Epithelial cell of proximal tubule (primary cell): Measurements from ENCODE around the gene PLA2G1B. TPM values are rescaled to one million over a fixed set of nuclear protein-coding genes. Genes with fewer than 3 reads are reported as not detected.

Experiments used
- DNase-seq: peaks from one replicate; pipeline ENCODE4 v3.0.0-alpha.2; 2011; ENCODE audit warnings: low read depth
- H3K4me3 ChIP-seq: 2 replicates; pipeline ENCODE4 v1.5.1; 2011; ENCODE audit warnings: low read depth, mild to moderate bottlenecking, low read length
- total RNA-seq: library from RNA; depleted of rRNA; stranded (reverse); fragments of >200 nt; gene quantifications from 2 replicates; pipeline ENCODE4 v1.2.3, GENCODE V29; 2015
- TF ChIP-seq, protein P1 (sequence below): conservative IDR thresholded peaks from 2 replicates; pipeline ENCODE4 v1.5.1; 2012; ENCODE audit warnings: low read depth, mild to moderate bottlenecking, low read length

The PLA2G1B gene
- total RNA-seq, 1 donor from 2014 or later: not detected

- H3K4me3 ChIP-seq: no peak overlapping the region
- no peak for DNase-seq
- TF ChIP-seq, protein P1, sequence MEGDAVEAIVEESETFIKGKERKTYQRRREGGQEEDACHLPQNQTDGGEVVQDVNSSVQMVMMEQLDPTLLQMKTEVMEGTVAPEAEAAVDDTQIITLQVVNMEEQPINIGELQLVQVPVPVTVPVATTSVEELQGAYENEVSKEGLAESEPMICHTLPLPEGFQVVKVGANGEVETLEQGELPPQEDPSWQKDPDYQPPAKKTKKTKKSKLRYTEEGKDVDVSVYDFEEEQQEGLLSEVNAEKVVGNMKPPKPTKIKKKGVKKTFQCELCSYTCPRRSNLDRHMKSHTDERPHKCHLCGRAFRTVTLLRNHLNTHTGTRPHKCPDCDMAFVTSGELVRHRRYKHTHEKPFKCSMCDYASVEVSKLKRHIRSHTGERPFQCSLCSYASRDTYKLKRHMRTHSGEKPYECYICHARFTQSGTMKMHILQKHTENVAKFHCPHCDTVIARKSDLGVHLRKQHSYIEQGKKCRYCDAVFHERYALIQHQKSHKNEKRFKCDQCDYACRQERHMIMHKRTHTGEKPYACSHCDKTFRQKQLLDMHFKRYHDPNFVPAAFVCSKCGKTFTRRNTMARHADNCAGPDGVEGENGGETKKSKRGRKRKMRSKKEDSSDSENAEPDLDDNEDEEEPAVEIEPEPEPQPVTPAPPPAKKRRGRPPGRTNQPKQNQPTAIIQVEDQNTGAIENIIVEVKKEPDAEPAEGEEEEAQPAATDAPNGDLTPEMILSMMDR: no peak
These were observed 40.1 kb downstream of the PLA2G1B start for GRCh38 chr12:120287491-120287890.

DNA sequence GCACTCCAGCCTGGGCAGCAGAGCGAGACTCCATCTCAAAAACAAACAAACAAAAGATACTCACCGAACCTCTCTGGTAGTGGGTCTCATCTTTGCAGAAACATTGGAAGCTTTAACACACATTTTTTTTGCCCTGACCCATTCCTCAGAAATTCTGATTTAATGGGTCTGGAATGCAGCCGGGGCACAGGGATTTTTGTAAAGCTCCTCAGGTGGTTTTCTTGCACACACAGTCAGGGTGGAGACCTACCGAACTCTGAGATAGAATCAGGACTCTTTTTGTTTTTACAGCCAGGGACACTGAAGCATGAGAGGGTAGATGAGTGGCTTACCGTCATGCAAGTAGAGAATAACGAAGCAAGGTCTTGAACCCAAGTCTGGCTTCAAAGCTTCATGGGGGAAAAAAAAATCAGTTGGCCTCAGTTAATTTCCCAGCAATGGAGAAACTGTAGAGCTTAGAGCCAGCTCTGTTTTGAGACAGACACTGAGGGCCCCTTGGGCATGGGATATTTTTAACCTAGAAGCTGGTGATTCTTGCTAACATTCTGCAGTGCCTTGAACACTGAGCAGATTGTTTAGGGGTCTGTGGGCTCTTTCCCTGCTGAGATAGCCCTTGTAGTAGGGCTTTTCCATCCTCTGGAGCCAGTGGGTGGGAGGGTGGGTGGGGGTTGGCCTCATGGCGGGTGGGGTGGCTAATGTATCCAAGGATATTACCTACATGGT, 40.6 kb downstream of the PLA2G1B start:
- TF ChIP-seq, protein P1: no peak
- no peak overlapping the region for H3K4me3 ChIP-seq
- DNase-seq: no peak

GRCh38 chr12:120284381-120284780, 43.2 kb downstream of the PLA2G1B start:
- no peak overlapping the region for H3K4me3 ChIP-seq
- TF ChIP-seq, protein P1: no peak
- no peak for DNase-seq

DNA sequence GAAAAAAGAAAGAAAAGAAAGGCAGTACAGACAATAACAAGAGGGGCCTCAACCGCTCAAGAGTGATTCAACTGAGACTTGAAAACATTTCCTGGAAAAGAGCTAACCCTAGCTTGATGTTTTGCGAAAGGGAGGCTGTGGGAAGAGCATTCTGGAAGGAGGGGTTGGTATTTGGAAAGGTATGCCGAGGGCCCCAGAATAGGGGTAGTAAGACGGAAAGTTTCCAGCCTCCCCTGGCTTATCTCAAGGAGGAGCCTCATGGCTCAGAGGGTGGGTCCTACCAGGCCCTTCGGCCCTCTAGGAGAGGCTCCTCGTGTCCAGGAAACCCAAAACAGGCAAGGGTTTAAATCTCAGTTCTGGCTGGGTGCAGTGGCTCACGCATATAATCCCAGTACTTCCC, 44.3 kb downstream of the PLA2G1B start:
- no peak overlapping the region for H3K4me3 ChIP-seq
- TF ChIP-seq, protein P1: no peak
- DNase-seq: no peak

DNA sequence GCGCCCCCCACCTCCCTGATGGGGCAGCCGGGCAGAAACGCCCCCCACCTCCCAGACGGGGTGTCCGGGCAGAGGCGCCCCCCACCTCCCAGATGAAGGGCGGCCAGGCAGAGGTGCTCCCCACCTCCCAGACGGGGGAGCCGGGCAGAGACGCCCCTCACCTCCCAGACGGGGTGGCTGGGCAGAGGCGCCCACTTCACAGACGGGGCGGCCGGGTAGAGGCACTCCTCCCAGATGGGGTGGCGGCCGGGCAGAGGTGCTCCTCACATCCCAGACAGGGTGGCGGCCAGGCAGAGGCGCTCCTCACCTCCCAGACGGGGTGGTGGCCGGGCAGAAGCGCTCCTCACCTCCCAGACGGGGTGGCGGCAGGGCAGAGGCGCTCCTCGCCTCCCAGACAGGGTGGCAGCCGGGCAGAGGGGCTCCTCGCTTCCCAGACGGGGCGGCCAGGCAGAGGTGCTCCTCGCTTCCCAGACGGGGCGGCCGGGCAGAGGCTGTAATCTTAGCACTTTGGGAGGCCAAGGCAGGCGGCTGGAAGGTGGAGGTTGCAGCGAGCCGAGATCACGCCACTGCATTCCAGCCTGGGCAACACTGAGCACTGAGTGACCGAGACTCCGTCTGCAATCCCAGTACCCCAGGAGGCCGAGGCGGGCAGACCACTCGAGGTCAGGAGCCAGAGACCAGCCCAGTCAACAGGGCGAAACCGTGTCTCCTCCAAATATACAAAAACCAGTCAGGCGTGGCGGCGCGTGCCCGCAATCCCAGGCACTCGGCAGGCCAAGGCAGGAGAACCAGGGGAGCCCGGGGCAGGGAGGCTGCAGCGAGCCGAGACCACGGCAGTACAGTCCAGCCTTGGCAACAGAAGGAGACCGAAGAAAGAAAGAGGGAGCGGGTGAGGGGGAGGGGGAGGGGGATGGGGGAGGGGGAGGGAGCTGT, 49.2 kb downstream of the PLA2G1B start:
- no peak overlapping the region for H3K4me3 ChIP-seq
- TF ChIP-seq, protein P1: no peak
- no peak for DNase-seq

- TF ChIP-seq, protein P1: no peak
- no peak overlapping the region for H3K4me3 ChIP-seq
- no peak for DNase-seq
These were observed 50.8 kb downstream of the PLA2G1B start for GRCh38 chr12:120276734-120277133.

Other genes with a start within 250 kb of the PLA2G1B start
- gene RAB35, start 211.0 kb downstream of the PLA2G1B start, total RNA-seq: 18.6 and 43.6 TPM in 2 replicates
- 73.9 and 79.2 TPM in 2 replicates for gene GCN1, start 133.1 kb downstream of the PLA2G1B start, total RNA-seq
- gene RPLP0, start 126.7 kb downstream of the PLA2G1B start, total RNA-seq: 3,816 and 4,725 TPM in 2 replicates
- gene PXN, start 62.0 kb downstream of the PLA2G1B start, total RNA-seq: 84.5 and 100 TPM in 2 replicates
- gene RNU4-2, start 35.9 kb downstream of the PLA2G1B start, total RNA-seq: under 0.01 TPM in 2 replicates
- gene RNU4-1, start 34.5 kb downstream of the PLA2G1B start, total RNA-seq: under 0.01 TPM in 2 replicates
- 0.35 and 1.2 TPM in 2 replicates for gene SIRT4, start 25.5 kb downstream of the PLA2G1B start, total RNA-seq
- gene MSI1, start 41.4 kb upstream of the PLA2G1B start, total RNA-seq: 5.4 and 25.8 TPM in 2 replicates
- 572 and 889 TPM in 2 replicates for gene COX6A1, start 110.3 kb upstream of the PLA2G1B start, total RNA-seq
- 31.1 and 39.1 TPM in 2 replicates for gene TRIAP1, start 118.6 kb upstream of the PLA2G1B start, total RNA-seq
- 23.4 and 25.3 TPM in 2 replicates for gene GATC, start 118.7 kb upstream of the PLA2G1B start, total RNA-seq
- 128 and 142 TPM in 2 replicates for gene SRSF9, start 142.0 kb upstream of the PLA2G1B start, total RNA-seq
- gene DYNLL1, start 168.3 kb upstream of the PLA2G1B start, total RNA-seq: 357 and 388 TPM in 2 replicates
- gene COQ5, start 201.4 kb upstream of the PLA2G1B start, total RNA-seq: 40.8 and 46.3 TPM in 2 replicates
- 66.9 and 81.2 TPM in 2 replicates for gene RNF10, start 206.6 kb upstream of the PLA2G1B start, total RNA-seq